HG02884 (cell line): ENCODE data around the gene MAB21L4.

Source experiments
- ATAC-seq: cut with Tn5 transposase; IDR thresholded peaks from one replicate; pipeline ENCODE4 v1.9.1; 2021; ENCODE audit warnings: mild to moderate bottlenecking, moderate library complexity; ENCODE audit not compliant: unreplicated experiment

Gene MAB21L4

DNA sequence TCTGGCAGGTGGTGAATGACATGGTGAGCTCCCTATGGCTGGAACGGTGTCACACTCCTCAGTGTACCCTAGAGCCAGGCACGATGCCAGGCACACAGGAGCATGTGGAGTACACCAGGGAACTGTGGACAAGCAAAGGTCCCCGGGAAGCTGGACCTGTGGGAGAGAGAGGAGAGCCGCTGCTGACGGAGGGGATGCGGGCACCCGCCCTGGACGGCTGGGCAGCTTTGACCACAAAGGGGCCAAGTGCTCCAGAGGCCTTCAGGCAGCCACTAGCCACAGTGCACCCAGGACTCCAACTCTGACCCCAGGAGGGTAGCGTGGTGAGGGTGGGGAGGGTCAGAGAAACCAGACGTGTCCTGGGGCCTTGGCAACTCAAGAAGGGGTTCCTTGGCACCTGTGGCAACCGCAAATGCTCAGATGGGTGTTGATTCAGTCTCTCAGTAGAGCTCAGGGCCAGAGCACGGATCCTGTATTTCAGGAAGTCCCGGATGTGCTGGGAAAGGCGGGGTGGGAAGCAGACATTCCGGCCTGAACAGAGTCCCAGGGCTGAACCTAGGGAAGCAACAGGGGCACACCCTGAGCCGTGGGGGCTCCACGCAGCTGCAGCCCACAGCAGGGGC lies 2.3 kb upstream of the MAB21L4 start:
- ATAC-seq = no peak

- ATAC-seq = no peak
These were observed 1.1 kb upstream of the MAB21L4 start for GRCh38 chr2:240896871-240897692.

- no peak for ATAC-seq
These were observed 438 bp upstream of the MAB21L4 start for GRCh38 chr2:240896394-240896793.

GRCh38 chr2:240894836-240895558 lies 959 bp downstream of the MAB21L4 start:
- no peak for ATAC-seq

GRCh38 chr2:240894006-240894405 lies 1.9 kb downstream of the MAB21L4 start:
- ATAC-seq = no peak

GRCh38 chr2:240893363-240893844 lies 2.6 kb downstream of the MAB21L4 start:
- ATAC-seq = no peak

DNA sequence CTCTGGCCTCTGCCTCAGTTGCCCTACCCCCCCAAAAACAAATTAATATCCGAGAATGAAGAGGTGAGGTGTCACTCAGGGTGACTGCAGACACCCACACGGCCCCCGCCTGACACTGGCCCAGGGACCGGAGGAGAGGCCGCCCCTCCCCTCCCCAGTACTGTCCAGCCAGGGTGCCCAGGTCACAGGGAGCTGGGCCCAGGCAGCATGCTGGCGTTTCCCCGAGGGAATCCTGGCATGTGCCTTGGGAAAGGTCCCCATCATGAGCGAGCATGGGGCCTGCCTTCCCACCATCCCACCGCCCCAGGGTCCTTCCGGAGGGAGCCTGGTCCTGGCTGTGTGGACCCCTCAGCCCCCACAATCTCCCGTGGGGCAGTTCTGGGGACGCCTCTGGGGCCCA lies 3.0 kb downstream of the MAB21L4 start:
- no peak for ATAC-seq

- ATAC-seq = no peak
These were observed 3.6 kb downstream of the MAB21L4 start for GRCh38 chr2:240892356-240892755.

GRCh38 chr2:240891492-240892340 lies 4.2 kb downstream of the MAB21L4 start:
- ATAC-seq = no peak

DNA sequence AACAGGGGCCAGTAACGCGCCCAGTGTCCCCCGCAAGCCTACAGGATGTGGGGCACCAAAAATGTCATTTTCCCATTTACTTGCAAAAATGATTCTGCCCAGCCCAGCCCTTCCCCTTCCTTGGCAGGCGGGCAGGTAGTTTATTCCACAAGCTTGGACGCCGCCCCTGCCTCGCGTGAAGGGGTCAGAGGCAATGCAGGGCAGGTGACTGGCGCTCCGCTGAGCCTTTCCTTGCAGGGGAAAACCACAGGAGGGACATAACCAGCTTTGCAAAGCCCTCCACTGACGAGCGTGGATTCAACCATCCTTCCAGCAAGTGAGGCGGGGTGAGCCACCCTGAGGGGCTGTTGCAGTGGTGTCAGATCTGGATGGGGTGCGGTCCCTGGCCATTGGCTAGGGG lies 5.3 kb downstream of the MAB21L4 start:
- ATAC-seq = no peak

- ATAC-seq = no peak
These were observed 6.1 kb downstream of the MAB21L4 start for GRCh38 chr2:240889601-240890560.

GRCh38 chr2:240888890-240889573 lies 6.9 kb downstream of the MAB21L4 start:
- ATAC-seq = no peak

DNA sequence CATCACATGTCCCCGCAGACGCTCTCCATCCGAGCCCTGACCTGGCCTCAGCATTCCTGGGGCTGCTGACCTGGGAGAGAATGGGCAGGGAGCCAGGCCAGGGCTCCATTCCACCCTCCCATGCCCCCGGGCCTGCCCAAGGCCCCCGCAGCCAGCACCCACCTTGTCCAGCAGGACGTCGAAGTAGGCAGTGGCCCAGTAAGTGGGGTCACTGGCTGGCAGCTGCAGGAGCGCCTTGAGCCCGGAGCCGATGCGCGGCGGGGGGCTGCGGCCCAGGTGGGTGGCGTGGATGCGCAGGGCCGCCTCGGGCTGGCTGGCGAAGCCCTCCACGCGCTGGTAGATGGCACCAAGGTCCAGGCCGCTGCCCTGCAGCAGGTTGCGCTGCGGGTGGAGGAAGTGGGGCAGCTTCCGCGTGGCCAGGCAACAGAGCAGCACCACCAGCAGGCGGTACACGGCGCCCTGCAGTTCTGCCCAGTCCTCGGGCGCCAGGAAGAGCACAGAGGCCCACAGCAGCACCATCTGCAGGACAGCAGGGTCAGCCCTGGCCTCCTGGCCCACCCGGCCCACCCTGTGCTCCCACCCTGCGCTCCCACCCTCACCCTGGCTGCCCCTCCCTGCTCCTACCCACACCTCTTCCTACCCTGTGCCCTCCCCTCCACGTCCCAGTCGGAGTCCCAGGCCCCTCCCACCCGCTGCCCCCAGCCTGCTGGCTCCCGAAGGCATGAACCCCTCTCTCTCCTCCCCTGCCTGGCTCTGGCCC lies 7.6 kb downstream of the MAB21L4 start:
- ATAC-seq = no peak

DNA sequence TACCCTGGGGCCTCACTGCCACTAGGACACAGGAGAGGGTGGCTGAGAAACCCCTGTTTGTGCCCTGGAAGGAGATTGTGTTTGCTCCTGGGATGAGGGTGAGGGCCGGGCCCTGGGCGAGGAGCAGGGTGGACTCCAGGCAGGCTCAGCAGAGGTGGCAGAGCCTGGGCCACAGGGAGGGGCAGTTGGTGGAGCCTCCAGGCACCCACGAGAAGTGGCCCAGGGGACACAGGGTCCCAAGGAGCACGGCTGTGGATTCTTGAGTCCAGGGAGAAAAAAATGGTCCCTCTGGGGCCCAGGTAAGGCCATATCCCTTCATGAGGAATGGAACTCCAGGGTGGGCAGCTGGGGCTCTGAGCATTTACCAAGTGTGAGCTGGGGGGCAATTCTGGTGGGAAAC lies 8.3 kb downstream of the MAB21L4 start:
- no peak for ATAC-seq

DNA sequence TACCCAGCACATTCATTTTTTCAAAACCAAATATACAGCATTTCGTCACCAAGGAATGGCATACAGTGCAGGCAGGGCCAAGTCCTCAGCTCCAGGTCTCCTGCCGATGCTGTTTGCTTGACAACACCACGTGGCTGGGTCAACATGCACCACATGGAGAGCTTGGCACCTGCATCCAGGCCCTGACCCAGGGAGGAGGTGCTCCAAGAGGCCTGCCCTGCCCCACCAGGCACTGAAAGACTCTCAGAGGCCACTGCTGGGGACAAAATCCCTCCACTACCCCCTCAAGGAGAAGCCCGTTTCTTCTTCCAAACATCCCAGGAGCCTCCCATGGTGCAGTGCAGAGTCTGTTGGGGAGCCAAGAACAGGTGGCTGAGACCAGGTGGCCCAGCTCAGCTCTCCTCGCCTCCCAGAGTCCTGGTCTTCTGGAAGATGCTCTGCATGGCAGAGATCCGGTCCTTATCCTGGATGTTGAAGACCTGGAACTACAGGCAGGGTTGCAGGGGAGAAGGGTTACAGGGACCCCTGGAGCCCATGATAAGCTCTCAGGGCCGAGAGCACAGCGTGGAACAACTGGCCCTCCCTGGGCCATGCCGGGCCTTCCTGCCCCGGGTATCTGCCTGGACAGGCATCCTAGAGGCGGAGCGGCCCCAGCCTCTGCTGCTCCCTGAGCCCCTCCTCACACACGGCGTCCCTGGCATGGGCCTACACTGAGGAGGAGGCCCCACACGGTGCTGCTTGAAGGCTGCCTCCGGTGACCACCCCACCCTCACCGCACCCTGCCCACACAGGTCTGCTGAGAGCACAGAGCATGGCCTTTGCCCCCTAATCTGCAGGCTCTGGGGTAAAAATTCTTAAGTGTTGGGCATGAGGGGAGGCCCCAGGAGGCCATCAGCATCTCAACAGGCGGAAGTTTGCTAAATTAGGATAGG lies 9.0 kb downstream of the MAB21L4 start:
- no peak for ATAC-seq

DNA sequence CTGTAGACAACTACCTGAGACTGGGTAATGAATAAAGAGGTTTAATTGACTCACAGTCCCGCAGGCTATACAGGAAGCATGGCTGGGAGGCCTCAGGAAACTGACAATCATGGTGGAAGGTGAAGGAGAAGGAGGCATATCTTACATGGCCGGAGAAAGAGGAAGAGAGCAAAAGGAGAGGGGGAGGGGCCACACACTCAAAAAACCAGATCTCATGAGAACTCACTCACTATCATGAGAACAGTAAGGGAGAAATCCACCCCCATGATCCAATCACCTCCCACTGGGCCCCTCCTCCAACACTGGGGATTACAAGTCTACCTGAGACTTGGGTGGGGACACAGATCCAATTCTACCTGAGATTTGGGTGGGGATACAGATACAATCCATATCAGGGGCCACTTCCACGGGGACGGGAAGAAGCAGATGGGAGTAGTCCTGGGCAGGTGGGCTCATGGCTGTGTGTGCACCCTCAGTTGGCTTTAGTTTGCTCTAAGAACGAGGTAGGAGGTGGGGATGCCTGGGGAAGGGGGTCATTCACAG lies 9.9 kb downstream of the MAB21L4 start:
- no peak for ATAC-seq

DNA sequence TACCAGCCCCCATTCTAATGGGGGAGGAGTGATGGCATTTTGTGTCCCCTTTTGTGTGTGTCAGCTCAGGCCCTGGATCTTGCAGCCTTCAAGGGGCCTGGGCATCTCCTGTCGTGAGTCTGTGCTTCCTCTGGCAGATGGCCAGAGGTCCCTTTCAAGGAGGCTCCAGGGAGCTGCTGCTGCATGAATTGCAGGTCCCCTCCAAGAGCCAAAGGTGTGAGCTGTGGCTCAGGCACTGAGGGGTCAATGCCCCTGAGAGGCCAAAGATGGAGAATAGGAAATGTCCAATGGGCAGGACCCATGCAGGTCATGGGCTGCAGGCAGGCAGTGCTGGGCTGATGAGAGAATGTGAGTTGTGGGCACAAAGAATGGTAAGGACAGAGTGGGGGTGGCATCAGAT lies 10.4 kb downstream of the MAB21L4 start:
- ATAC-seq = no peak
